NCI-H1105 (cell line): ENCODE measurements around the gene NUP42.
A peak's percentile ranks its signal among the peaks of the same experiment; 100 is the strongest.
"Not testable (repeated sequence)": the region's sequence is repeated elsewhere in the genome, so short reads cannot be mapped to it uniquely, and the experiment has no call there.

Experiments used
- DNase-seq: peaks from one replicate; lab custom pipeline; 2025; lab: John Stamatoyannopoulos, UW

Gene NUP42

GRCh38 chr7:23181684-23182553 lies at the start of gene NUP42:
Gene NUP42, plus strand, starts transcription at chr7:23182048. Its CDS starts 38 bp downstream, at chr7:23182086.
- peak; percentile 99 for DNase-seq

GRCh38 chr7:23133797-23134196 lies 48.1 kb upstream of the NUP42 start:
- DNase-seq: no peak

GRCh38 chr7:23135755-23136154 lies 46.1 kb upstream of the NUP42 start:
- DNase-seq: no peak

- no peak for DNase-seq
Measured at GRCh38 chr7:23136216-23136615, 45.6 kb upstream of the NUP42 start.

- no peak for DNase-seq
Measured at GRCh38 chr7:23157679-23158078, 24.2 kb upstream of the NUP42 start.

- no peak for DNase-seq
Measured at GRCh38 chr7:23158546-23158945, 23.3 kb upstream of the NUP42 start.

GRCh38 chr7:23161482-23161881 lies 20.4 kb upstream of the NUP42 start:
- DNase-seq: no peak

- DNase-seq: no peak
Measured at GRCh38 chr7:23164846-23165245, 17.0 kb upstream of the NUP42 start.

- no peak for DNase-seq
Measured at GRCh38 chr7:23165316-23165715, 16.5 kb upstream of the NUP42 start.

GRCh38 chr7:23167691-23168090 lies 14.2 kb upstream of the NUP42 start:
- DNase-seq: no peak

- no peak for DNase-seq
Measured at GRCh38 chr7:23168111-23168885, 13.6 kb upstream of the NUP42 start.

GRCh38 chr7:23175938-23176337 lies 5.9 kb upstream of the NUP42 start:
- no peak for DNase-seq

- no peak for DNase-seq
Measured at GRCh38 chr7:23183279-23184012, 1.6 kb downstream of the NUP42 start.

- no peak for DNase-seq
Measured at GRCh38 chr7:23184291-23184690, 2.4 kb downstream of the NUP42 start.

GRCh38 chr7:23184709-23185359 lies 3.0 kb downstream of the NUP42 start:
- DNase-seq: peak; percentile 19

GRCh38 chr7:23185980-23186379 lies 4.1 kb downstream of the NUP42 start:
- DNase-seq: no peak

- no peak for DNase-seq
Measured at GRCh38 chr7:23191022-23191421, 9.2 kb downstream of the NUP42 start.

- DNase-seq: not testable (repeated sequence)
Measured at GRCh38 chr7:23193650-23194227, 11.9 kb downstream of the NUP42 start.

- no peak for DNase-seq
Measured at GRCh38 chr7:23196306-23196705, 14.5 kb downstream of the NUP42 start.

- DNase-seq: not testable (repeated sequence)
Measured at GRCh38 chr7:23197745-23198144, 15.9 kb downstream of the NUP42 start.

- DNase-seq: no peak
Measured at GRCh38 chr7:23200331-23200730, 18.5 kb downstream of the NUP42 start.

GRCh38 chr7:23204241-23204640 lies 22.4 kb downstream of the NUP42 start:
- DNase-seq: no peak
